HCT116 (cell line): Measurements from ENCODE around the gene IPO5. TPM values are rescaled to one million over a fixed set of nuclear protein-coding genes. Genes with fewer than 3 reads are reported as not detected.

ENCODE experiments used
- ATAC-seq: fragments of 200-7000 bp; cut with Tn5 transposase; 2 replicates; pipeline ENCODE4 v1.9.1; 2020; ENCODE audit warnings: mild to moderate bottlenecking, moderate library complexity
- BruUV-seq: library from RNA; stranded (reverse); fragments of 400-500 nt; replicated peaks from 2 replicates; lab custom pipeline; 2021; lab: Mats Ljungman, UMichigan
- CTCF ChIA-PET: fragments of 300-600 bp; sonication (Branson Sonifier 250); formaldehyde crosslinking; loops from one replicate; lab custom pipeline; 2021; ENCODE audit warnings: antibody characterized with exemption; lab: Charles Lee
- POLR2A ChIA-PET: fragments of 300-600, 350-600 bp; sonication (Branson Sonifier 250); formaldehyde crosslinking; loops from one replicate; lab custom pipeline; 2021; ENCODE audit warnings: antibody characterized with exemption; lab: Charles Lee
- RAD21 ChIA-PET, 2 experiments: fragments of 300-600 bp; sonication (Branson Sonifier 250); formaldehyde crosslinking; loops; one replicate each; lab custom pipeline; 2023; ENCODE audit warnings: low total read pairs in 2 of 2; ENCODE audit not compliant: uncharacterized antibody in 2 of 2, unreplicated experiment in 2 of 2, low non-redundant PET in 1 of 2; lab: Charles Lee
- DNase-seq: peaks from one replicate; pipeline ENCODE4 v3.0.0-alpha.2; 2010; ENCODE audit warnings: low read depth, low spot score
- H2AFZ ChIP-seq: fragments of 200-600 bp; shearing (Covaris generic), sonication (generic); 2 replicates; pipeline ENCODE4 v1.6.1; 2017; ENCODE audit warnings: low read depth, mixed run types, mixed read lengths, antibody characterized with exemption, low read length; ENCODE audit not compliant: poor library complexity, severe bottlenecking
- H3K27ac ChIP-seq: 2 replicates; pipeline ENCODE4 v1.5.1; 2012; ENCODE audit warnings: low read depth, low read length
- H3K27me3 ChIP-seq: fragments of 200-600 bp; sonication (generic); 2 replicates; pipeline ENCODE4 v1.6.1; 2016; ENCODE audit warnings: mixed run types, low read length, mixed read lengths; ENCODE audit not compliant: insufficient read depth
- H3K36me3 ChIP-seq, 2 experiments: fragments of 200-500 bp in 1 of 2; fragments of 200-600 bp in 1 of 2; sonication (Bioruptor generic) in 1 of 2; sonication (generic) in 1 of 2; 2 replicates each; pipeline versions ENCODE4 v1.5.1 to v1.6.1; 2014 to 2016; ENCODE audit warnings: low read length in 2 of 2, inconsistent platforms in 1 of 2, mixed read lengths in 1 of 2, mixed run types in 1 of 2; ENCODE audit not compliant: insufficient read depth in 2 of 2, control insufficient read depth in 1 of 2
- H3K4me1 ChIP-seq, 2 experiments: fragments of 200-600 bp in 1 of 2; sonication (generic) in 1 of 2; 2 replicates each; pipeline versions ENCODE4 v1.5.1 to v1.6.1; 2012 to 2017; ENCODE audit warnings: low read length in 2 of 2, inconsistent platforms in 1 of 2, mild to moderate bottlenecking in 1 of 2, mixed read lengths in 1 of 2, mixed run types in 1 of 2, moderate library complexity in 1 of 2; ENCODE audit not compliant: insufficient read depth in 2 of 2, control insufficient read depth in 1 of 2
- H3K4me2 ChIP-seq: fragments of 200-600 bp; sonication (generic); 2 replicates; pipeline ENCODE4 v1.6.1; 2017; ENCODE audit warnings: mixed run types, low read length, mixed read lengths
- H3K4me3 ChIP-seq, 2 experiments: fragments of 200-600 bp in 1 of 2; sonication (generic) in 1 of 2; replicated peaks in 1 of 2; 2 replicates each; pipeline ENCODE4 v1.5.1; 2011 to 2016; ENCODE audit warnings: low read length in 2 of 2, control low read depth in 1 of 2, low read depth in 1 of 2, mild to moderate bottlenecking in 1 of 2, mixed read lengths in 1 of 2, mixed run types in 1 of 2
- H3K79me2 ChIP-seq: fragments of 200-600 bp; sonication (generic); 2 replicates; pipeline ENCODE4 v1.6.1; 2017; ENCODE audit warnings: mild to moderate bottlenecking, mixed run types, low read length, moderate library complexity, mixed read lengths; ENCODE audit not compliant: insufficient read depth
- H3K9ac ChIP-seq: fragments of 200-600 bp; sonication (generic); 2 replicates; pipeline ENCODE4 v1.6.1; 2016; ENCODE audit warnings: low read length, mixed read lengths
- H3K9me2 ChIP-seq: fragments of 200-600 bp; sonication (generic), shearing (Covaris generic); 2 replicates; pipeline ENCODE4 v1.6.1; 2017; ENCODE audit warnings: mixed run types, mild to moderate bottlenecking, moderate library complexity; ENCODE audit not compliant: insufficient read depth
- H3K9me3 ChIP-seq, 2 experiments: fragments of 200-500 bp in 1 of 2; fragments of 200-600 bp in 1 of 2; sonication (Bioruptor generic) in 1 of 2; sonication (generic) in 1 of 2; 2 replicates each; pipeline ENCODE4 v1.6.1; 2014 to 2017; ENCODE audit warnings: low read length in 2 of 2, mixed read lengths in 2 of 2, inconsistent platforms in 1 of 2, low read depth in 1 of 2, mild to moderate bottlenecking in 1 of 2, mixed run types in 1 of 2, moderate library complexity in 1 of 2; ENCODE audit not compliant: control insufficient read depth in 1 of 2, insufficient read depth in 1 of 2
- H4K20me1 ChIP-seq: fragments of 200-600 bp; sonication (generic), shearing (Covaris generic); 2 replicates; pipeline ENCODE4 v1.6.1; 2017; ENCODE audit warnings: mixed run types, mild to moderate bottlenecking, moderate library complexity; ENCODE audit not compliant: insufficient read depth
- CBX3 ChIP-seq: IDR thresholded peaks from 2 replicates; pipeline ENCODE4 v1.6.1; 2012; ENCODE audit warnings: low read depth
- CEBPB ChIP-seq: IDR thresholded peaks from 2 replicates; pipeline ENCODE4 v1.6.1; 2012; ENCODE audit warnings: low read depth
- EGR1 ChIP-seq: IDR thresholded peaks from 2 replicates; pipeline ENCODE4 v1.6.1; 2012; ENCODE audit warnings: low read depth
- EZH2 ChIP-seq: fragments of 200-600 bp; sonication (generic); IDR thresholded peaks from 2 replicates; pipeline ENCODE4 v1.6.1; 2017; ENCODE audit warnings: antibody characterized with exemption, mixed run types
- EZH2phosphoT487 ChIP-seq: fragments of 200-600 bp; IDR thresholded peaks from 2 replicates; pipeline ENCODE4 v1.6.1; 2018; ENCODE audit warnings: antibody characterized with exemption, borderline replicate concordance
- FOSL1 ChIP-seq: IDR thresholded peaks from 2 replicates; pipeline ENCODE4 v1.6.1; 2012; ENCODE audit warnings: low read depth
- JUND ChIP-seq: IDR thresholded peaks from 2 replicates; pipeline ENCODE4 v1.6.1; 2012
- POLR2A ChIP-seq: IDR thresholded peaks from 2 replicates; pipeline ENCODE4 v1.7.0; 2011; ENCODE audit warnings: borderline replicate concordance; ENCODE audit not compliant: insufficient read depth, insufficient read length; ENCODE audit errors: extremely low read depth
- POLR2AphosphoS5 ChIP-seq: IDR thresholded peaks from 2 replicates; pipeline ENCODE4 v1.6.1; 2011; ENCODE audit warnings: mild to moderate bottlenecking, low read depth, low read length, moderate library complexity
- RAD21 ChIP-seq: IDR thresholded peaks from 2 replicates; pipeline ENCODE4 v1.6.1; 2012; ENCODE audit warnings: low read depth, mild to moderate bottlenecking
- SIN3A ChIP-seq: IDR thresholded peaks from 2 replicates; pipeline ENCODE4 v1.6.1; 2012; ENCODE audit warnings: low read depth
- YY1 ChIP-seq: IDR thresholded peaks from 2 replicates; pipeline ENCODE4 v1.6.1; 2011; ENCODE audit warnings: low read length, low read depth, moderate library complexity, mild to moderate bottlenecking; ENCODE audit not compliant: insufficient replicate concordance; ENCODE audit errors: extremely low read depth
- ZNF274 ChIP-seq: fragments of 200-500 bp; sonication (Bioruptor generic); IDR thresholded peaks from 2 replicates; pipeline ENCODE4 v1.6.1; 2014; ENCODE audit warnings: mild to moderate bottlenecking, low read depth, low read length, inconsistent platforms
- intact Hi-C: fragments of 100-400 bp; cut with micrococcal nuclease; formaldehyde crosslinking; loops from 2 replicates; pipeline ENCODE4 v1.10.0; 2022
- total RNA-seq: library from RNA; stranded (reverse); gene quantifications from one replicate; pipeline ENCODE4 v1.2.1, GENCODE V29; 2021; ENCODE audit not compliant: unreplicated experiment
- TF ChIP-seq, protein P1 (sequence below): IDR thresholded peaks from 2 replicates; pipeline ENCODE4 v1.6.1; 2012; ENCODE audit warnings: low read depth
- TF ChIP-seq, protein P2 (sequence below), 3 experiments: fragments of 200-600 bp in 1 of 3; sonication (generic) in 1 of 3; IDR thresholded peaks in 2 of 3; conservative IDR thresholded peaks in 1 of 3; 2 replicates each; pipeline ENCODE4 v1.5.1; 2012 to 2017; ENCODE audit warnings: low read depth in 2 of 3, low read length in 2 of 3, antibody characterized with exemption in 1 of 3, borderline replicate concordance in 1 of 3, control low read depth in 1 of 3, mild to moderate bottlenecking in 1 of 3, mixed read lengths in 1 of 3, mixed run types in 1 of 3, moderate library complexity in 1 of 3; ENCODE audit not compliant: insufficient read depth in 1 of 3

The IPO5 gene
- total RNA-seq, 1 experiment from 2014 or later = 237 TPM

DNA sequence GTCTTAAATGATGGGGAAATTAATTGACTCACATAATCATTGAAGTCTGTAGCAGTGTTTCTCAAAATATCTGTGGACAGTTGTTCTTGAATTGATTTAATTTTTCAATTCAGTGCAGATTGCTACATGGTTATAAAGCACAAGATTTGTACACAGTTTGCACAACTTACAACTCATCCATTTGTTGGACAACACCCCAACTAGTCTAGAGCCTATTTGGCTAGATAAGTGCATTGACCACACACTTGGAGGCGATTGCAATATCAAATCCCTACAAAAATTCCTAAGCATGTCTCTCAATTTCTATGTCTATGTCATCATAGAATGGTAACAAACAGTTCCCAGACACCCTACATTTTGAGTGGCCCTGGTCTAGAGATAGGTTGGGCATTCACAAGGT is 48.0 kb upstream of the IPO5 start (continued):
- TF ChIP-seq, protein P1, sequence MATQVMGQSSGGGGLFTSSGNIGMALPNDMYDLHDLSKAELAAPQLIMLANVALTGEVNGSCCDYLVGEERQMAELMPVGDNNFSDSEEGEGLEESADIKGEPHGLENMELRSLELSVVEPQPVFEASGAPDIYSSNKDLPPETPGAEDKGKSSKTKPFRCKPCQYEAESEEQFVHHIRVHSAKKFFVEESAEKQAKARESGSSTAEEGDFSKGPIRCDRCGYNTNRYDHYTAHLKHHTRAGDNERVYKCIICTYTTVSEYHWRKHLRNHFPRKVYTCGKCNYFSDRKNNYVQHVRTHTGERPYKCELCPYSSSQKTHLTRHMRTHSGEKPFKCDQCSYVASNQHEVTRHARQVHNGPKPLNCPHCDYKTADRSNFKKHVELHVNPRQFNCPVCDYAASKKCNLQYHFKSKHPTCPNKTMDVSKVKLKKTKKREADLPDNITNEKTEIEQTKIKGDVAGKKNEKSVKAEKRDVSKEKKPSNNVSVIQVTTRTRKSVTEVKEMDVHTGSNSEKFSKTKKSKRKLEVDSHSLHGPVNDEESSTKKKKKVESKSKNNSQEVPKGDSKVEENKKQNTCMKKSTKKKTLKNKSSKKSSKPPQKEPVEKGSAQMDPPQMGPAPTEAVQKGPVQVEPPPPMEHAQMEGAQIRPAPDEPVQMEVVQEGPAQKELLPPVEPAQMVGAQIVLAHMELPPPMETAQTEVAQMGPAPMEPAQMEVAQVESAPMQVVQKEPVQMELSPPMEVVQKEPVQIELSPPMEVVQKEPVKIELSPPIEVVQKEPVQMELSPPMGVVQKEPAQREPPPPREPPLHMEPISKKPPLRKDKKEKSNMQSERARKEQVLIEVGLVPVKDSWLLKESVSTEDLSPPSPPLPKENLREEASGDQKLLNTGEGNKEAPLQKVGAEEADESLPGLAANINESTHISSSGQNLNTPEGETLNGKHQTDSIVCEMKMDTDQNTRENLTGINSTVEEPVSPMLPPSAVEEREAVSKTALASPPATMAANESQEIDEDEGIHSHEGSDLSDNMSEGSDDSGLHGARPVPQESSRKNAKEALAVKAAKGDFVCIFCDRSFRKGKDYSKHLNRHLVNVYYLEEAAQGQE = no peak
- TF ChIP-seq YY1 (no peak), EGR1 (no peak), POLR2A (no peak), FOSL1 (no peak), EZH2phosphoT487 (no peak)

DNA sequence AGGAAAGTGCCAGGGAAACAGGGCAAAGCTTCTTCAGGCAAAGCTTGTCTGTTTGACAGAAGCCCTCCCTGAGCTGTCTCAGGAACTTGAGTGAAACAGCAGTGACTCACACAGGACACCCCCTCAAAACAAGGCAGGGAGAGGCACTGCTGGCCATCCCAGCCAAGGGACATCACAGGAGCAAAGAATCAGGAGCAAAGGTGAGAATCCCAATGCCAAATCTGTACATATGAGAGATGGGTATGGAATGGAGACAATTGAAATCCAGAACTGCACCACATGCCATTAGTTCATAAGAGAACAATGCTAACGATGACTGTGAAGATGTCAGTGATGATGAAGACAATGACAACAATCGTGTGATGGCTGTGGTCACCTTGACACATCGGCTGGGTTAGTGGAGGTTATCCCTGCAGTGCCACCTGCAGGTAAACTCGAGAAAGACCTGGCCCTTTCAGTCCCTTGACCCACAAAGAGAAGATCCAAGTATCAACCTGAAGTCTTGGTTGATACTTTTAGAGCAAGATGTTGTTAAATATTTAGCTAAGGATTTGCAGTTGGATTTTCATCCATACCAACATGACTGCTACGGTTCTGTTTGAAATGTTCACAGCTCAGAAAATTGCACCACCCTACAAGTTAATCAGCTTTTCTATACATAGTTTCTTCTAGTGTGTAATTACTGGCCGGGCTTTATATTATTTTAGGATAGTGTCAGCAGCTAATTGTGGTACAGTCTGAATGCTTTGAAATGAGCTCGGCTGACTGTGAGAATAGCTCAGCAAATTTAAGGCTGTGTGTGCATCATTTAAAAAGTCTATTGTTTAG is 42.0 kb upstream of the IPO5 start:
- RAD21 ChIA-PET = no interaction called here
- TF ChIP-seq ZNF274 (no peak), EZH2phosphoT487 (no peak), POLR2AphosphoS5 (no peak), CEBPB (no peak), EZH2 (no peak), SIN3A (no peak), CBX3 (no peak), EGR1 (no peak), FOSL1 (no peak), RAD21 (peak; percentile 40; the same call in 1 of the 2 replicates), JUND (no peak)
- TF ChIP-seq, protein P2, sequence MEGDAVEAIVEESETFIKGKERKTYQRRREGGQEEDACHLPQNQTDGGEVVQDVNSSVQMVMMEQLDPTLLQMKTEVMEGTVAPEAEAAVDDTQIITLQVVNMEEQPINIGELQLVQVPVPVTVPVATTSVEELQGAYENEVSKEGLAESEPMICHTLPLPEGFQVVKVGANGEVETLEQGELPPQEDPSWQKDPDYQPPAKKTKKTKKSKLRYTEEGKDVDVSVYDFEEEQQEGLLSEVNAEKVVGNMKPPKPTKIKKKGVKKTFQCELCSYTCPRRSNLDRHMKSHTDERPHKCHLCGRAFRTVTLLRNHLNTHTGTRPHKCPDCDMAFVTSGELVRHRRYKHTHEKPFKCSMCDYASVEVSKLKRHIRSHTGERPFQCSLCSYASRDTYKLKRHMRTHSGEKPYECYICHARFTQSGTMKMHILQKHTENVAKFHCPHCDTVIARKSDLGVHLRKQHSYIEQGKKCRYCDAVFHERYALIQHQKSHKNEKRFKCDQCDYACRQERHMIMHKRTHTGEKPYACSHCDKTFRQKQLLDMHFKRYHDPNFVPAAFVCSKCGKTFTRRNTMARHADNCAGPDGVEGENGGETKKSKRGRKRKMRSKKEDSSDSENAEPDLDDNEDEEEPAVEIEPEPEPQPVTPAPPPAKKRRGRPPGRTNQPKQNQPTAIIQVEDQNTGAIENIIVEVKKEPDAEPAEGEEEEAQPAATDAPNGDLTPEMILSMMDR (IDR thresholded peaks at IDR 0.05 in 2 of 3, conservative IDR thresholded peaks at IDR 0.05 in 1 of 3; ENCODE audit: borderline replicate concordance in 1 of 3, insufficient read depth in 1 of 3, low read depth in 2 of 3, low read length in 2 of 3) = peak; percentile 17 to 68 (median 66); a peak in 4 of 6 replicates
- TF ChIP-seq, all 23 proteins: peak for 2
- H4K20me1 ChIP-seq = no peaks in the 10 kb centered on the region
- POLR2A ChIA-PET = no interaction called here
- H3K9ac ChIP-seq = no peak overlapping the region
- intact Hi-C loops = loop anchor here (2.0 kb wide), 1 partner anchor 57 kb away; no protein-coding TSS in a partner anchor
- H3K9me2 ChIP-seq = no peaks in the 10 kb centered on the region
- no peak overlapping the region for H3K27ac ChIP-seq
- ATAC-seq (peak; percentile 87), DNase-seq (peak; percentile 21)
- no peaks in the 10 kb centered on the region for H3K4me1 ChIP-seq
- CTCF ChIA-PET = interaction anchor here (1.1 to 1.6 kb wide), 4 partner anchors 7 to 53 kb away, joined by 3 to 4 read pairs (median 3); no protein-coding TSS in a partner anchor
- H2AFZ ChIP-seq = no peak overlapping the region
- no peak overlapping the region for H3K4me3 ChIP-seq
- H3K79me2 ChIP-seq = no peaks in the 10 kb centered on the region
- BruUV-seq = no TSS peak
- H3K9me3 ChIP-seq = no peaks in the 10 kb centered on the region
- no peaks in the 10 kb centered on the region for H3K36me3 ChIP-seq
- no peak overlapping the region for H3K4me2 ChIP-seq
- H3K27me3 ChIP-seq = no peaks in the 10 kb centered on the region
